Measurements from ENCODE around the gene MANBA.
"Not testable (repeated sequence)": the region's sequence is repeated elsewhere in the genome, so short reads cannot be mapped to it uniquely, and the experiment has no call there.

The MANBA gene

DNA sequence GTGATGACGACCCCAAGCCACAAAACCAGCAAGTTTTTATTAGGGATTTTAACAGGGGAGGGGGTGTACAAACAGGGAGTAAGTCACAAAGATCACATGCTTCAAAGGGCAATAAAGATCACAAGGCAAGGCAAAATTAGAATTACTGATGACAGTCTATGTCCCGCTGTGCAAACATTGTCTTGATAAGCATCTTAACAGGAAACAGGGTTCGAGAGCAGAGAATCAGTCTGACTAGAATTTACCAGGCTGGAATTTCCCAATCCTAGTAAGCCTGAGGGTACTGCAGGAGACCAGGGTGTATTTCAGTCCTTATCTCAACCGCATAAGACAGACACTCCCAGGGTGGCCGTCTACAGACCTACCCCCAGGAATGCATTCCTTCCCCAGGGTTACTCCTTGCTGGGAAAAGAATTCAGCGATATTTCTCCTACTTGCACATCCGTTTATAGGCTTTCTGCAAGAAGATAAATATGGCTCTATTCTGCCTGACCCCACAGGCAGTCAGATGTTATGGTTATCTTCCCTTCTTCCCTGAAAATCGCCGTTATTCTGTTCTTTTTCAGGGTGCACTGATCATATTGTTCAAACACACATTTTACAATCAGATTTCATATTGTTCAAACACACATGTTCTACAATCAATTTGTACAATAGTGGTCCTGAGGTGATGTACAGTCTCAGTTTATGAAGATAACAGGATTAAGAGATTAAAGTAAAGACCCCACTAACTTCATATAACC lies 41.8 kb downstream of the MANBA start:
- not testable (repeated sequence) for DNase-seq

DNA sequence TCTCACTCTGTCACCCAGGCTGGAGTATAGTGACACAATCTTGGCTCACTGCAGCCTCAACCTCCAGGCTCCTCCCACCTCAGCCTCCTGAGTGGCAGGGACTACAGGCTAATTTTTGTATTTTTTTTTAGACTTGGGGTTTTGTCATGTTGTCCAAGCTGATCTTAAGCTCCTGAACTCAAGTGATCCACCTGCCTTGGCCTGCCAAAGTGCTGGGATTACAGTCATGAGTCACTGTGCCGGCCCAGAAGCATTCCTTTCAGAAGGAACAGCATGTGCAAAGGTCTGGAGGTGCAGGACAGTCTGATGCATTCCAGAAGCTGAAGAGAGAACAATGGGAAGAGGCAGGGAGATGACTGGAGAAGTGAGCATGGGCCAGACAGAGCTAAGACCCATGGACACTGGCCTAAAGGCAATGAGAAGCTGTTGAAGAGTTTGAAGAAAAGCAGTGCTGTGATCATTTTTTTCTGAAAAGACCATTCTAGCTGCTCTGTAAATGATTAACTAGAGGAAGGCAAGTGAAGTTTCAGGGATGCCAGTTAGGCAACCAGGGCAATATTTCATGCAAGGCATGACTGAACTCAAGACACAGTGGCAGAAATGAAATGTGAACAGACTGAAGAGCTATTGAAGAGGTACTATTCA lies 43.2 kb downstream of the MANBA start:
- no peak for DNase-seq

DNA sequence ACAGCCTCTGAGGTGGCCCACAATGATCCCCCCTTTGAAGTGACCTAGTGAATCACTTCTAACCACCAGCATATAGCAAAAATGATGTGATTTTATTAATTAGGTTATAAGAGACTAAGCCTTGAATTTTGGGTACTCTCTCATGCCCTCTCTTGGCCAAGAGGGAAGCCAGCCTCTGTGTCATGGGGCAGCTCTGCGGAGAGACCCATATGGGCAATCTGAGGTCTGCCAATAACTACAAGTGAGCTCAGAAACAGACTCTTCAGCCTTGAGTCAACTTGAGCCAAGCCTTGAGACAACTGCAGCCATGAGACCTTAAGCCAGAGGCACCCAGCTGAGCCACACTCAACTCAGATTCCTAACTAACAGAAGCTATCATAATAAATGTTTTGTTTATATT lies 45.7 kb downstream of the MANBA start:
- no peak for DNase-seq

GRCh38 chr4:102713774-102714173 lies 47.0 kb downstream of the MANBA start:
- not testable (repeated sequence) for DNase-seq

GRCh38 chr4:102713096-102713495 lies 47.7 kb downstream of the MANBA start:
- no peak for DNase-seq

- DNase-seq: no peak
These were observed 49.8 kb downstream of the MANBA start for GRCh38 chr4:102710986-102711385.

GRCh38 chr4:102709060-102709459 lies 51.7 kb downstream of the MANBA start:
- DNase-seq: not testable (repeated sequence)

GRCh38 chr4:102707150-102707549 lies 53.6 kb downstream of the MANBA start:
- DNase-seq: no peak

DNA sequence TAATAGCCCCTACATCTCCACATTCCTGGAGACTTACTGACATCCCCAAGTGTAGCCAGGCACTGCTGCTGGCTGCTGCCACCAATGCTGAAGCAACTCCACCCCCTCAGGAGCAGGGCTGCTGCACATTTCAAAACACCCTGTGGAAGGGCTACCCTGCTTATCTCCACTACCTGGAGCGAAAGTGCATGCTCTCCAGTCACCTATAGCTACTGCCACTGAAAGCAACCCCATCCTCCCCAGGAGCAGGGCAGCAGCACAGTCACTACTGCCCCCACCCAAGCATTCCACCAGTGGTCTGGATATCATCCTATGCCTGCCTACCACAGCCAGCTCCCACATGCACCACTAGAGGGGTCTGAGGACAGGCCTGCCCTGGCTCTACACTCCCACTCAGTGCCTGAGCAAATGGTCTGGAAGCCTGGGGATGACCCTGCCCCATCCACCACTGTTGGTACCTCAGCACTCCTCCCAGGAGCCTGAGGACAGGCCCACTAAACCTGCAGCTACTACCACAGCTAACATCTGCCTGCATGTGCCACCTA lies 55.3 kb downstream of the MANBA start:
- DNase-seq: no peak

DNA sequence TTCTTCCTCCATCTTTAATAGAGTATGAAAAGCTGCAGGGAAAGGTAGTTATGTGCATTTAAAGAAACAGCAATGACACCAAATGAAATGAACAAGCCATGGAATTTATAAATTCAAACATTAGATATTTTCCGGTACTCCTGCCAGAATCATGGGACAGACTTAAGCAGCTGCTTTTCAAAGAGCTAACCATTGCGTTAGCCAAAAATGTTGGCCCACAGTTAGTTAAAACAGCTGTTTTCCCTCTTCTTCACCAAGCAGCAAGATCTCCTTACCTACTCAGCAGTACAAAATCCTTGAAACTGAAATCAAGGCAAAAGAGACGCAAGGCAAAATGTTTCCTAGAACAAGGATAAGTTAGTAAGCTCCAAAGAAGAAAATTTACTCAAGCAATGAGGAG lies 64.0 kb downstream of the MANBA start:
- DNase-seq: no peak

DNA sequence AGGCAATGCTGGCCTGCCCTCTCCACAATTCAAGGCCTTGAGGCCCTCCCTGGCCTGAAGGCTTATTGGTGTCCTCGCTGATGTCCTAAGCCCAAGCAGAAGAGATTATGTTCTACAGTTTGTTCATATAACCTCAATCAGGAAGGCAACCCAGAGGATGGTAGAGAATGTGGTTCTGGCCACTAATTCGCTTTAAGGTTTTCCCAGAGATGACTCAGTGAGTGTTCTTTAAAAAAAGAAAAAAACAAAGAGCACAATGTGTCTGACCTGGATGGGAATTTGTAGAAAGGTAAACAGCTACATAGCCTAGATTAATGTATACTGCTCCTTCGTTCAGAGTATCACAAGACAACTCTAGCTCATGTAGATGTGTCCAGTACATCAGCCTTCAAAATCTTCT lies 66.0 kb downstream of the MANBA start:
- no peak for DNase-seq

- DNase-seq: no peak
These were observed 66.9 kb downstream of the MANBA start for GRCh38 chr4:102693861-102694260.

- DNase-seq: no peak
These were observed 67.4 kb downstream of the MANBA start for GRCh38 chr4:102693262-102693850.

- no peak for DNase-seq
These were observed 68.3 kb downstream of the MANBA start for GRCh38 chr4:102692474-102692873.

DNA sequence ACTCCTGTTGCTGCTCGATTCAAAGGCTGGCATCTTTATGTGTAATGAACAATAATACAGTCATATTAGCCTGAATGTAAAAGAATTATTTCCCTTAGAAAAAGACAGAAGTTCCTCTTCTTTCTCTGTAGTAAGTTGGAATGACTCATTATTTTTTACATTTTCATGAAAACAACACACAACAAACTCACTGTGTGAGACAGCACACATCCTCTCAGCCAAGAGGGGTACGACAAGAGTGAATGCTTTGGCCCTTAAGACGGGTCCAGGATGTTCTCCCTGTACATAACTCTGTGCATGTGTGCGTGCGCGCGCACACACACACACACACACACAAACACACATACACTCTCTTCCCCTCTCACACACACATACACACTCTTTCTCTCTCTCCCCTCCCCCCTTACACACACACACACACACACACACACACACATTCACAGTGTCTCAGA lies 72.8 kb downstream of the MANBA start:
- no peak for DNase-seq

DNA sequence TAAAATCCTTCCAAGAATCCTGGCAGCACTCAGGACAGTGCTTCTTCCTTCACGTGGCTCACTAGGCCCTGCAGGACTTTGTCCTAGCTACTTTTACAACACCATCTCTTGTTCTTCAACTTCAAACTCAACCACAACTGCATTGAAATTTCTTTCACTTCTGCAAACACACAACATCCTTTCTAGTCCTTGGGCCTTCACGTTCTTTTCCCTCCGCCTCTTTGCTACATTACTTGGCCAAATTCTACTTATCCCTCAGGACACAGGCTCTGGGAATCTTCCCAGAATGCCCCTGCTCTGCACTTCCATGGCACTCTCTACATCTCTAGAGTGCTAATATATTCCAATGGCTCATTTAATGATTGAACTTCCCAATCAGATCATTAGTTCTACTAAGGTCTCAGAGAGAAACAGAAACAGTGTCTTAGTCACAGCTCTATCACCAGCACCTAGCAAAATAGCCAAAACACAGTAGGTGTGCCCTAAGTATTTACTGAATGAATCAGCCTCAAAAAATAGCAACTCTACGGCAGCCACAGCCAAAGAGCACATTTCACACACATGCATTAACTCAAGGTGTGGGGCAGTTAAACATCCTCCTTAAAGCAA lies 73.3 kb downstream of the MANBA start:
- DNase-seq: no peak

DNA sequence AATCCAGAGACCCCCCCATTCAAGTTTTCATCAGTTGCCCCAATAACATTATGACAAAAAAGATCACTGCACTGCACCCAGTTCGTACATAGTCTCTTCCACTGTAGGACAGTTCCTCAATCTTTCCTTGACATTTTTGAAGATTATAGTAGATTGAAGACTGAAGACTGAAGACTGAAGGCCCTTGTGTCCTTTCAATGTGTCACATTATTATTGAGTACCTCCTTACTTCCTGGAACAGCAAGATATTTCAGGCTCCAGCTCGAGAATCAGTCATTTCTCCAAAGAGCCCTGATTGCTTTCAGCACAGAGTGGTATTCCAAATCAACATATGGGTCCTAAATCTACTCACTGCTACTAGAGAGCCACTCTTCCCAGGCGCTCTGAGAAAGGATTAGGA lies 75.0 kb downstream of the MANBA start:
- no peak for DNase-seq

DNA sequence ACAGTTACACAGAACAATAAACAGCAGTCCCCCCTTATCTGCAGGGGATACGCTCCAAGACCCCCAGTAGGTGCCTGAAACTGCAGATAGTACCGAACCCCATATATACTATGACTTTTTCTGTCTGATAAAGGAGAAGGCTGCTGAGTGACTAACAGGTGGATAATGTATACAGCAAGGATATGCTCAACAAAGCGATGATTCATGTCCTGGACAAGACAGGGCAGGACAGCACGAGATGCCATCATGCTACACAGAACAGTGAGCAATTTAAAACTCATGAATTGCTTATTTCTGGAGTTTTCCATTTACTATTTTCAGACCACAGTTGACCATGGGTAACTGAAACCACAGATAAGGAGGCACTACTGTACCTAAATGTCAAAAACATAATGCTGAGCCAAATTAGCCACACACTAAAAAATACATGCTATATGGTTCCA lies 76.1 kb downstream of the MANBA start:
- no peak for DNase-seq

DNA sequence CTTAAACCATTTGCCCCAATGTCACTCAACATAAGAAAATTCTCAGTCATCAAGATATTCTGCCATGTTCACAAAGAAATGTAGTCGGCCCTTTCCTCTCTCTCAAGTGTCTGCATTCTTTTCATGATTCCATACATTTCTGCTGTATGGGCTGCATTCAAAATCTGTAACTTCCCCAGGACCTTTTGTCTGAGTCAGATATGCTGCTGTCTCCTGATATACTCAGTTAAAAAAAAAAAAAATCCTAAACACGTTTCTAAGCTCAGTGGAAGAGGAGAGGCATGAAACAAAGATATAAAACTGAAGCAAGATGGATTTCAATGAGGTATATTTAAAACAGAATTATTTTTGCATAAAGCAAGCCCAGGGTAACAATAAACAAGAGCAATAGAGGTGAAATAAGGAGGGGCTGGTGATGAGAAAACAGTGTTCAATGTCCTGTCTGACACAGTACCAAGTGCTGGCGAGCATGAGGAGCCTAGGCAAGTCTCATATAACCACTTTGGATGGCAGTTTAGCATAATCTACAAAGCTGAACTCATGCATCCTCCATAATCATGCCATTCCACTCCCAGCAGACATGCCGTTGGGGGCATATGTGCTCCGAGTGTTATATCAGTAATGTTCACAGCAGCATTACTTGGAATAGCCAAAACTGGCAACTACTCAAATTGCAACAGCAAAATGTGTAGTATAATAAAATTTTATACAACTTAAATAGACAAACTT lies 76.7 kb downstream of the MANBA start:
- DNase-seq: no peak

DNA sequence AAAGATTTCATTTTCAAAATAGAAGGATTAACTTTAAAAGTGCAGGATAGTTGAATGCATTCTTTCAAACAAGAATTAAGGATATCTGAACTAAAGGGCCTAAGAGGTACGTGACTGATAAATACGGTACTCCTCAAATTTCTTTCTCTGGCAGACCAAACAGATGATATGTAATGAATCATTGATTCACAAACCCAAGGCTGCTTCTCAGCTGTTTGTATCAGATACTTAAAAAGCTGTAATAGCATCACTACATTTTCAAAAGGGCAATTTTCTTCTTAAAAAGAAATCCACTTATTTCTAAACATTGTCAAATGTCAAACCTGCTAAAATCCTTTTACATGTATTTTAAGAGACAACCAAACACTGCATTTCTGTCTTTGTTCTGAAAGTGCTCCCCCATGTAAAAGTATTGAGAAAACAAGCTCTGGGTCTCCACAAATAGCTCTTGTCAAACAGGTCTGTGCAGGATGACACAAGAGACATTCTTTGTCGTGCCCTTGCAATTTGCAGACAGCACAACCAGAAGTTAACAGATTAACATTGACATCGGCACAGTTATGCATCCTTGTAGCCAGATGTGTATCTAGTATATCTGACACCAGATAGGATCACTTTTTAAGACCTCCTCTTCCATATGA lies 82.0 kb downstream of the MANBA start:
- DNase-seq: no peak

DNA sequence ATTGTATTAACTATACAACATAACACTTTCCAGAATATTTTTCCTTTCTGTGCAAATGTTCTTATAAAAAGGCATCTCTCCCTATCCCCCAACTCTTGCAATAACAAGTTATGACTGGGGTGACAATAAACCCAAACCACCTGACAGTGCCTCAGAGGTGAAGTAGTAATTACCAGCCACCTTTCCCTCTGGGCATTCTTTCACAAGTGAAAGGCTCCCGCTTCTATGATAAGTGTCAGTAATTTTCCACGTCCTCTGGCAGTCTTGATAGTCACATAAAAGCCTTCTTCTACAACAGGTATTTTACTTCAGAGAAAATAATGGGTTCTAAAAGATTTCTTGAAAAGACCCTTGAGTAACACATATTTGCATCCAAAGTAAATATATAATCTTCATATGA lies 82.7 kb downstream of the MANBA start:
- no peak for DNase-seq

- no peak for DNase-seq
These were observed 85.6 kb downstream of the MANBA start for GRCh38 chr4:102675141-102675540.

Measured in NCI-H2107 (cell line).